Measurements from ENCODE around the gene SPSB3.

The SPSB3 gene

GRCh38 chr16:1789643-1790045 is 7.3 kb upstream of the SPSB3 start:
- Histone ChIP-seq H3K27ac (no peak overlapping the region), H3K4me3 (ENCODE audit: low read depth, low read length) (no peak overlapping the region), H3K27me3 (ENCODE audit: insufficient read depth, low read depth, severe bottlenecking) (no peaks in the 10 kb centered on the region), H3K36me3 (peaks cover 58% of the 10 kb centered on the region), H3K9me3 (ENCODE audit: severe bottlenecking) (no peaks in the 10 kb centered on the region)
- DNase-seq, result no peak
- no peak for TF ChIP-seq CTCF (IDR thresholded peaks at IDR 0.05; ENCODE audit: low read depth, low read length)

- no peak for DNase-seq
- TF ChIP-seq CTCF (IDR thresholded peaks at IDR 0.05; ENCODE audit: low read depth, low read length), result no peak
- H3K27ac ChIP-seq, result no peak overlapping the region
Measured at GRCh38 chr16:1788708-1789100, 6.3 kb upstream of the SPSB3 start.

GRCh38 chr16:1788095-1788707 is 5.8 kb upstream of the SPSB3 start:
- Histone ChIP-seq H3K27ac (no peak overlapping the region), H3K27me3 (ENCODE audit: insufficient read depth, low read depth, severe bottlenecking) (no peaks in the 10 kb centered on the region), H3K36me3 (peaks cover 63% of the 10 kb centered on the region), H3K9me3 (ENCODE audit: severe bottlenecking) (no peaks in the 10 kb centered on the region), H3K4me3 (ENCODE audit: low read depth, low read length) (no peak overlapping the region)
- no peak for DNase-seq
- TF ChIP-seq CTCF (IDR thresholded peaks at IDR 0.05; ENCODE audit: low read depth, low read length), result no peak

More at GRCh38 chr16:1788708-1789100, 6.3 kb upstream of the SPSB3 start:
- peaks cover 63% of the 10 kb centered on the region for H3K36me3 ChIP-seq
- no peaks in the 10 kb centered on the region for H3K9me3 ChIP-seq (ENCODE audit: severe bottlenecking)
- no peak overlapping the region for H3K4me3 ChIP-seq (ENCODE audit: low read depth, low read length)
- no peaks in the 10 kb centered on the region for H3K27me3 ChIP-seq (ENCODE audit: insufficient read depth, low read depth, severe bottlenecking)

- no peak for TF ChIP-seq CTCF (IDR thresholded peaks at IDR 0.05; ENCODE audit: low read depth, low read length)
- H3K36me3 ChIP-seq, result peaks cover 63% of the 10 kb centered on the region
- no peak overlapping the region for H3K27ac ChIP-seq
- H3K27me3 ChIP-seq (ENCODE audit: insufficient read depth, low read depth, severe bottlenecking), result no peaks in the 10 kb centered on the region
- H3K4me3 ChIP-seq (ENCODE audit: low read depth, low read length), result no peak overlapping the region
- H3K9me3 ChIP-seq (ENCODE audit: severe bottlenecking), result no peaks in the 10 kb centered on the region
- DNase-seq, result no peak
Measured at GRCh38 chr16:1787322-1788094, 5.1 kb upstream of the SPSB3 start.

GRCh38 chr16:1787056-1787321 is 4.6 kb upstream of the SPSB3 start:
- DNase-seq, result no peak
- peaks cover 63% of the 10 kb centered on the region for H3K36me3 ChIP-seq

More at GRCh38 chr16:1787056-1787321, 4.6 kb upstream of the SPSB3 start:
- no peak overlapping the region for H3K4me3 ChIP-seq (ENCODE audit: low read depth, low read length)
- no peak overlapping the region for H3K27ac ChIP-seq
- no peaks in the 10 kb centered on the region for H3K27me3 ChIP-seq (ENCODE audit: insufficient read depth, low read depth, severe bottlenecking)
- no peaks in the 10 kb centered on the region for H3K9me3 ChIP-seq (ENCODE audit: severe bottlenecking)
- TF ChIP-seq CTCF (IDR thresholded peaks at IDR 0.05; ENCODE audit: low read depth, low read length), result no peak
